Measurements from ENCODE around the gene SERPINH1. TPM values are rescaled to one million over a fixed set of nuclear protein-coding genes. Genes with fewer than 3 reads are reported as not detected.

Gene SERPINH1
- total and polyA plus RNA-seq, 2 of the 13 experiments (the other 11 are each of a cell fraction or from before 2014, with no cell fraction given), result 83.6 to 83.8 TPM

DNA sequence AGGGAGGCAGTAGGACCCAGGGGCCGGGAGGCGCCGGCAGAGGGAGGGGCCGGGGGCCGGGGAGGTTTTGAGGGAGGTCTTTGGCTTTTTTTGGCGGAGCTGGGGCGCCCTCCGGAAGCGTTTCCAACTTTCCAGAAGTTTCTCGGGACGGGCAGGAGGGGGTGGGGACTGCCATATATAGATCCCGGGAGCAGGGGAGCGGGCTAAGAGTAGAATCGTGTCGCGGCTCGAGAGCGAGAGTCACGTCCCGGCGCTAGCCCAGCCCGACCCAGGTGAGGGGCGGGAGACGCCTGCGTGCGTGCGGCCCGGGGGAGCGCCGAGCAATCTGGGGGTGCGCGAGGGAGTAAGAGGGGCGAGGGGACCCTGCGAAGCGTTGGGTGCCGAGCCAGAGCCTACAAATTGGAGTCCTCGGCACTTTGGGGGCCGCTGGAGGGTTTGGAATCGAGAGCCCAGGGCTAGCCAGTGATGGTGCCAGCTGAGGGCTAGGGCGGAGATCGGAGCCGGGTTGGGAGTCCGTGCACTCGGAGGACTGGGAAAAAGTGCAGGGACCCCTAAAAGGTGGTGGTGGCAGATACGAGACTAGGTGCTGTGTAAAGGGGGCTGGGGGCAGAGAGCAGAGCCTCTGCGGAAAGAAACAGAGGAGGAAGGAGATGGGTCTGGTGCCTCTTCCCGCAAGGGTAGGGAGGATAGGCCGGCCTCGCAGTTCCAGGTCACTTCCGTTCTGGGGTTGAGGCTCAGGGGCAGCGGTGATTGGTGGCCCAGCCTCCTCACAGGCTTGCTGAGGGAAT is at the start of gene SERPINH1 (continued):
- TF ChIP-seq, protein P1, sequence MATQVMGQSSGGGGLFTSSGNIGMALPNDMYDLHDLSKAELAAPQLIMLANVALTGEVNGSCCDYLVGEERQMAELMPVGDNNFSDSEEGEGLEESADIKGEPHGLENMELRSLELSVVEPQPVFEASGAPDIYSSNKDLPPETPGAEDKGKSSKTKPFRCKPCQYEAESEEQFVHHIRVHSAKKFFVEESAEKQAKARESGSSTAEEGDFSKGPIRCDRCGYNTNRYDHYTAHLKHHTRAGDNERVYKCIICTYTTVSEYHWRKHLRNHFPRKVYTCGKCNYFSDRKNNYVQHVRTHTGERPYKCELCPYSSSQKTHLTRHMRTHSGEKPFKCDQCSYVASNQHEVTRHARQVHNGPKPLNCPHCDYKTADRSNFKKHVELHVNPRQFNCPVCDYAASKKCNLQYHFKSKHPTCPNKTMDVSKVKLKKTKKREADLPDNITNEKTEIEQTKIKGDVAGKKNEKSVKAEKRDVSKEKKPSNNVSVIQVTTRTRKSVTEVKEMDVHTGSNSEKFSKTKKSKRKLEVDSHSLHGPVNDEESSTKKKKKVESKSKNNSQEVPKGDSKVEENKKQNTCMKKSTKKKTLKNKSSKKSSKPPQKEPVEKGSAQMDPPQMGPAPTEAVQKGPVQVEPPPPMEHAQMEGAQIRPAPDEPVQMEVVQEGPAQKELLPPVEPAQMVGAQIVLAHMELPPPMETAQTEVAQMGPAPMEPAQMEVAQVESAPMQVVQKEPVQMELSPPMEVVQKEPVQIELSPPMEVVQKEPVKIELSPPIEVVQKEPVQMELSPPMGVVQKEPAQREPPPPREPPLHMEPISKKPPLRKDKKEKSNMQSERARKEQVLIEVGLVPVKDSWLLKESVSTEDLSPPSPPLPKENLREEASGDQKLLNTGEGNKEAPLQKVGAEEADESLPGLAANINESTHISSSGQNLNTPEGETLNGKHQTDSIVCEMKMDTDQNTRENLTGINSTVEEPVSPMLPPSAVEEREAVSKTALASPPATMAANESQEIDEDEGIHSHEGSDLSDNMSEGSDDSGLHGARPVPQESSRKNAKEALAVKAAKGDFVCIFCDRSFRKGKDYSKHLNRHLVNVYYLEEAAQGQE (IDR thresholded peaks at IDR 0.05; ENCODE audit: borderline replicate concordance in 1 of 2, low read depth in 1 of 2, low read length in 2 of 2), result 0 out of 4 replicates have a peak, but pooled peaks of 1 of the 2 experiments have one; percentile 24
- TF ChIP-seq ZNF446 (CRISPR knock-in tag; IDR thresholded peaks at IDR 0.05) (no peak; the same call in 1 of the 2 replicates), NFKB2 (CRISPR knock-in tag; IDR thresholded peaks at IDR 0.05; ENCODE audit: borderline replicate concordance) (peak; percentile 72; the same call in 1 of the 2 replicates), TAF1 (CRISPR knock-in tag; IDR thresholded peaks at IDR 0.05) (peak; percentile 82; the same call in 1 of the 2 replicates), BRF2 (CRISPR knock-in tag; IDR thresholded peaks at IDR 0.05) (0 out of 2 replicates have a peak, but pooled peaks have one; percentile 4), GFI1 (CRISPR knock-in tag; IDR thresholded peaks at IDR 0.05; ENCODE audit: borderline replicate concordance) (no peak), ZNF784 (CRISPR knock-in tag; IDR thresholded peaks at IDR 0.05; ENCODE audit: borderline replicate concordance) (no peak), CHD4 (IDR thresholded peaks at IDR 0.05; ENCODE audit: borderline replicate concordance, low read length) (no peak), MYPOP (CRISPR knock-in tag; IDR thresholded peaks at IDR 0.05) (0 out of 2 replicates have a peak, but pooled peaks have one; percentile 51), PCBP1 (IDR thresholded peaks at IDR 0.05; ENCODE audit: borderline replicate concordance, low read depth, low read length) (0 out of 2 replicates have a peak, but pooled peaks have one; percentile 34), ZMYM3 (CRISPR knock-in tag; IDR thresholded peaks at IDR 0.05) (peak; percentile 12; the same call in 1 of the 2 replicates), ZNF432 (CRISPR knock-in tag; IDR thresholded peaks at IDR 0.05; ENCODE audit: borderline replicate concordance) (no peak; the same call in 1 of the 2 replicates), MYNN (CRISPR knock-in tag; IDR thresholded peaks at IDR 0.05; ENCODE audit: low read depth) (no peak), KAT2B (IDR thresholded peaks at IDR 0.05; ENCODE audit: borderline replicate concordance, low read depth, low read length) (no peak)
- TF ChIP-seq, protein P2, sequence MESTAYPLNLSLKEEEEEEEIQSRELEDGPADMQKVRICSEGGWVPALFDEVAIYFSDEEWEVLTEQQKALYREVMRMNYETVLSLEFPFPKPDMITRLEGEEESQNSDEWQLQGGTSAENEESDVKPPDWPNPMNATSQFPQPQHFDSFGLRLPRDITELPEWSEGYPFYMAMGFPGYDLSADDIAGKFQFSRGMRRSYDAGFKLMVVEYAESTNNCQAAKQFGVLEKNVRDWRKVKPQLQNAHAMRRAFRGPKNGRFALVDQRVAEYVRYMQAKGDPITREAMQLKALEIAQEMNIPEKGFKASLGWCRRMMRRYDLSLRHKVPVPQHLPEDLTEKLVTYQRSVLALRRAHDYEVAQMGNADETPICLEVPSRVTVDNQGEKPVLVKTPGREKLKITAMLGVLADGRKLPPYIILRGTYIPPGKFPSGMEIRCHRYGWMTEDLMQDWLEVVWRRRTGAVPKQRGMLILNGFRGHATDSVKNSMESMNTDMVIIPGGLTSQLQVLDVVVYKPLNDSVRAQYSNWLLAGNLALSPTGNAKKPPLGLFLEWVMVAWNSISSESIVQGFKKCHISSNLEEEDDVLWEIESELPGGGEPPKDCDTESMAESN (CRISPR knock-in tag; conservative IDR thresholded peaks at IDR 0.05), result no peak; the same call in 1 of the 2 replicates
- TF ChIP-seq, protein P3, sequence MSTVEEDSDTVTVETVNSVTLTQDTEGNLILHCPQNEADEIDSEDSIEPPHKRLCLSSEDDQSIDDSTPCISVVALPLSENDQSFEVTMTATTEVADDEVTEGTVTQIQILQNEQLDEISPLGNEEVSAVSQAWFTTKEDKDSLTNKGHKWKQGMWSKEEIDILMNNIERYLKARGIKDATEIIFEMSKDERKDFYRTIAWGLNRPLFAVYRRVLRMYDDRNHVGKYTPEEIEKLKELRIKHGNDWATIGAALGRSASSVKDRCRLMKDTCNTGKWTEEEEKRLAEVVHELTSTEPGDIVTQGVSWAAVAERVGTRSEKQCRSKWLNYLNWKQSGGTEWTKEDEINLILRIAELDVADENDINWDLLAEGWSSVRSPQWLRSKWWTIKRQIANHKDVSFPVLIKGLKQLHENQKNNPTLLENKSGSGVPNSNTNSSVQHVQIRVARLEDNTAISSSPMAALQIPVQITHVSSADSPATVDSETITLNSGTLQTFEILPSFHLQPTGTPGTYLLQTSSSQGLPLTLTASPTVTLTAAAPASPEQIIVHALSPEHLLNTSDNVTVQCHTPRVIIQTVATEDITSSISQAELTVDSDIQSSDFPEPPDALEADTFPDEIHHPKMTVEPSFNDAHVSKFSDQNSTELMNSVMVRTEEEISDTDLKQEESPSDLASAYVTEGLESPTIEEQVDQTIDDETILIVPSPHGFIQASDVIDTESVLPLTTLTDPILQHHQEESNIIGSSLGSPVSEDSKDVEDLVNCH (CRISPR knock-in tag; IDR thresholded peaks at IDR 0.05), result no peak

Data from HepG2 (cell line).